ENCODE data around the gene CDC14B.

Gene CDC14B

GRCh38 chr9:96612966-96613589 is 6.6 kb downstream of the CDC14B start:
- H3K27ac ChIP-seq: no peak overlapping the region
- no peak for TF ChIP-seq CTCF (conservative IDR thresholded peaks at IDR 0.05)

GRCh38 chr9:96612105-96612965 is 7.3 kb downstream of the CDC14B start:
- no peak for TF ChIP-seq CTCF (conservative IDR thresholded peaks at IDR 0.05)
- H3K27ac ChIP-seq: no peak overlapping the region

- TF ChIP-seq CTCF (conservative IDR thresholded peaks at IDR 0.05): no peak
- H3K27ac ChIP-seq: no peak overlapping the region
These were observed 8.3 kb downstream of the CDC14B start for GRCh38 chr9:96611302-96611701.

- no peak for TF ChIP-seq CTCF (conservative IDR thresholded peaks at IDR 0.05)
- no peak overlapping the region for H3K27ac ChIP-seq
These were observed 9.9 kb downstream of the CDC14B start for GRCh38 chr9:96609732-96610131.

GRCh38 chr9:96607971-96608370 is 11.7 kb downstream of the CDC14B start:
- no peak overlapping the region for H3K27ac ChIP-seq
- TF ChIP-seq CTCF (conservative IDR thresholded peaks at IDR 0.05): no peak

GRCh38 chr9:96605328-96605727 is 14.3 kb downstream of the CDC14B start:
- TF ChIP-seq CTCF (conservative IDR thresholded peaks at IDR 0.05): no peak
- no peak overlapping the region for H3K27ac ChIP-seq

- H3K27ac ChIP-seq: peak overlapping the region; percentile 56
- TF ChIP-seq CTCF (conservative IDR thresholded peaks at IDR 0.05): no peak
These were observed 15.7 kb downstream of the CDC14B start for GRCh38 chr9:96604004-96604319.
